H1 (cell line): ENCODE results near the gene PRR14L. TPM values are rescaled to one million over a fixed set of nuclear protein-coding genes. Genes with fewer than 3 reads are reported as not detected.

Experiments
- CTCF ChIA-PET: fragments of 300-600 bp; sonication (Branson Sonifier 250); formaldehyde crosslinking; loops from one replicate; lab custom pipeline; 2021; ENCODE audit not compliant: partially characterized antibody; lab: Charles Lee
- POLR2A ChIA-PET: fragments of 300-600 bp; sonication (Branson Sonifier 250); formaldehyde crosslinking; loops from one replicate; lab custom pipeline; 2021; ENCODE audit warnings: inconsistent platforms; ENCODE audit not compliant: partially characterized antibody; lab: Charles Lee
- DNase-seq, 2 experiments: peaks; one replicate each; pipeline versions ENCODE4 v3.0.0 to v3.0.0-alpha.2; 2010 to 2022; ENCODE audit warnings: low spot score in 2 of 2, low read depth in 1 of 2, mixed read lengths in 1 of 2
- FAIRE-seq: peaks from 2 replicates; lab custom pipeline; 2011; peaks lifted over from hg19 to GRCh38; lab: Jason Lieb, UNC
- H2AFZ ChIP-seq: 2 replicates; pipeline ENCODE4 v1.8.1; 2012; ENCODE audit warnings: low read length, inconsistent platforms
- H2AK5ac ChIP-seq: 2 replicates; pipeline ENCODE4 v1.6.1; 2013; ENCODE audit warnings: low read depth, low read length
- H2BK120ac ChIP-seq: replicated peaks from 2 replicates; pipeline ENCODE3; 2013; ENCODE audit warnings: low read depth, low read length, inconsistent platforms
- H2BK12ac ChIP-seq: 2 replicates; pipeline ENCODE4 v1.6.1; 2013; ENCODE audit warnings: low read depth, low read length
- H2BK15ac ChIP-seq: 2 replicates; pipeline ENCODE4 v1.6.1; 2013; ENCODE audit warnings: low read length
- H2BK20ac ChIP-seq: 2 replicates; pipeline ENCODE4 v1.6.1; 2013; ENCODE audit warnings: low read length
- H2BK5ac ChIP-seq: 2 replicates; pipeline ENCODE4 v1.6.1; 2013; ENCODE audit warnings: low read depth, low read length
- H3K14ac ChIP-seq: 2 replicates; pipeline ENCODE4 v1.6.1; 2013; ENCODE audit warnings: inconsistent platforms; ENCODE audit not compliant: insufficient read length
- H3K18ac ChIP-seq: 2 replicates; pipeline ENCODE4 v1.6.1; 2013; ENCODE audit warnings: low read length; ENCODE audit errors: extremely low read depth
- H3K23ac ChIP-seq: 2 replicates; pipeline ENCODE4 v1.6.1; 2013; ENCODE audit warnings: inconsistent platforms; ENCODE audit not compliant: insufficient read length
- H3K23me2 ChIP-seq: 2 replicates; pipeline ENCODE4 v1.6.1; 2013; ENCODE audit warnings: low read depth, low read length
- H3K27ac ChIP-seq: 2 replicates; pipeline ENCODE4 v1.6.1; 2011; ENCODE audit warnings: low read depth, low read length, inconsistent platforms
- H3K27me3 ChIP-seq, 4 experiments: replicated peaks in 1 of 4; 1 replicate in 1 of 4; 2 replicates in 3 of 4; pipeline versions ENCODE4 v1.6.1 to v1.8.1; 2011 to 2013; ENCODE audit warnings: low read length in 3 of 4, mild to moderate bottlenecking in 3 of 4, inconsistent platforms in 2 of 4, mixed read lengths in 2 of 4, moderate library complexity in 1 of 4; ENCODE audit not compliant: control insufficient read depth in 3 of 4, insufficient read depth in 3 of 4; ENCODE audit errors: extremely low read depth in 1 of 4
- H3K36me3 ChIP-seq, 4 experiments: 2 replicates each; pipeline versions ENCODE4 v1.6.1 to v1.8.1; 2011 to 2013; ENCODE audit warnings: mild to moderate bottlenecking in 4 of 4, low read length in 3 of 4, moderate library complexity in 2 of 4, control low read depth in 1 of 4, inconsistent platforms in 1 of 4; ENCODE audit not compliant: insufficient read depth in 4 of 4, control insufficient read depth in 2 of 4
- H3K4ac ChIP-seq: replicated peaks from 2 replicates; pipeline ENCODE3; 2013; ENCODE audit warnings: low read length, low read depth, mixed read lengths, inconsistent platforms; ENCODE audit not compliant: insufficient read length
- H3K4me1 ChIP-seq, 4 experiments: replicated peaks in 1 of 4; 1 replicate in 1 of 4; 2 replicates in 3 of 4; pipeline versions ENCODE4 v1.6.1 to v1.8.1; 2011 to 2013; ENCODE audit warnings: low read length in 3 of 4, inconsistent platforms in 2 of 4, mixed read lengths in 1 of 4; ENCODE audit not compliant: insufficient read depth in 4 of 4, control insufficient read depth in 3 of 4
- H3K4me2 ChIP-seq, 2 experiments: 2 replicates each; pipeline versions ENCODE4 v1.6.1 to v1.8.1; 2011 to 2013; ENCODE audit warnings: low read depth in 2 of 2, low read length in 2 of 2, control low read depth in 1 of 2, inconsistent platforms in 1 of 2, mild to moderate bottlenecking in 1 of 2; ENCODE audit not compliant: insufficient read depth in 1 of 2
- H3K4me3 ChIP-seq, 4 experiments: fragments of 200-600, 300-600 bp in 1 of 4; sonication (generic), shearing (Covaris generic), sonication (Bioruptor Twin) in 1 of 4; 2 replicates each; pipeline versions ENCODE4 v1.5.1 to v1.8.1; 2011 to 2016; ENCODE audit warnings: low read length in 4 of 4, low read depth in 3 of 4, control low read depth in 2 of 4, inconsistent platforms in 2 of 4, mild to moderate bottlenecking in 2 of 4, mixed read lengths in 1 of 4, moderate library complexity in 1 of 4; ENCODE audit not compliant: insufficient read depth in 2 of 4; ENCODE audit errors: extremely low read depth in 1 of 4
- H3K56ac ChIP-seq: replicated peaks from 2 replicates; pipeline ENCODE3; 2013; ENCODE audit warnings: low read depth, mild to moderate bottlenecking, mixed read lengths, low read length, inconsistent platforms; ENCODE audit not compliant: insufficient read length
- H3K79me1 ChIP-seq: 2 replicates; pipeline ENCODE4 v1.6.1; 2013; ENCODE audit warnings: low read depth, low read length, control low read depth
- H3K79me2 ChIP-seq, 2 experiments: 2 replicates each; pipeline versions ENCODE4 v1.6.1 to v1.8.1; 2012 to 2013; ENCODE audit warnings: low read length in 2 of 2, mild to moderate bottlenecking in 2 of 2, inconsistent platforms in 1 of 2; ENCODE audit not compliant: insufficient read depth in 2 of 2, control insufficient read depth in 1 of 2
- H3K9ac ChIP-seq, 4 experiments: replicated peaks in 1 of 4; 1 replicate in 1 of 4; 2 replicates in 3 of 4; pipeline versions ENCODE4 v1.6.1 to v1.8.1; 2011 to 2013; ENCODE audit warnings: low read depth in 3 of 4, low read length in 3 of 4, control low read depth in 2 of 4, mild to moderate bottlenecking in 2 of 4, moderate library complexity in 2 of 4, inconsistent platforms in 1 of 4; ENCODE audit errors: extremely low read depth in 1 of 4
- H3K9me3 ChIP-seq, 2 experiments: 2 replicates each; pipeline versions ENCODE4 v1.6.1 to v1.8.1; 2012 to 2013; ENCODE audit warnings: mild to moderate bottlenecking in 2 of 2, moderate library complexity in 2 of 2, control low read depth in 1 of 2, inconsistent platforms in 1 of 2, low read depth in 1 of 2, low read length in 1 of 2, mixed read lengths in 1 of 2; ENCODE audit not compliant: insufficient read depth in 2 of 2
- H4K20me1 ChIP-seq, 2 experiments: replicated peaks in 1 of 2; 2 replicates each; pipeline versions ENCODE3 to v1.8.1; 2011 to 2013; ENCODE audit warnings: inconsistent platforms in 2 of 2, low read length in 2 of 2, mild to moderate bottlenecking in 1 of 2; ENCODE audit not compliant: insufficient read depth in 2 of 2, control insufficient read depth in 1 of 2
- H4K5ac ChIP-seq: 2 replicates; pipeline ENCODE4 v1.6.1; 2013; ENCODE audit warnings: low read length, low read depth, mixed read lengths, inconsistent platforms; ENCODE audit not compliant: insufficient read length
- H4K8ac ChIP-seq: 2 replicates; pipeline ENCODE4 v1.8.0; 2013; ENCODE audit warnings: mild to moderate bottlenecking, moderate library complexity, low read length, inconsistent platforms; ENCODE audit not compliant: insufficient read depth; ENCODE audit errors: extremely low read depth
- H4K91ac ChIP-seq: replicated peaks from 2 replicates; pipeline ENCODE3; 2013; ENCODE audit warnings: low read length, mixed read lengths, inconsistent platforms; ENCODE audit not compliant: insufficient read length
- ATF3 ChIP-seq: IDR thresholded peaks from 2 replicates; pipeline ENCODE4 v1.6.1; 2011; ENCODE audit warnings: low read depth, mild to moderate bottlenecking, low read length; ENCODE audit not compliant: insufficient read depth
- BRCA1 ChIP-seq: IDR thresholded peaks from 2 replicates; pipeline ENCODE4 v1.6.1; 2012; ENCODE audit warnings: low read depth, low read length, improper control_type of control experiment
- CBX5 ChIP-seq: fragments of 300-800, 300-1000 bp; sonication (generic); IDR thresholded peaks from 2 replicates; pipeline ENCODE4 v1.7.1; 2016; ENCODE audit warnings: antibody characterized with exemption, low read length, low read depth
- CHD1 ChIP-seq: IDR thresholded peaks from 2 replicates; pipeline ENCODE4 v1.6.1; 2012; ENCODE audit warnings: low read depth, low read length, improper control_type of control experiment
- EZH2 ChIP-seq: fragments of 200-600 bp; sonication (generic); IDR thresholded peaks from 2 replicates; pipeline ENCODE4 v1.7.1; 2012; ENCODE audit warnings: low read depth, mild to moderate bottlenecking, moderate library complexity, low read length, inconsistent platforms; ENCODE audit not compliant: severe bottlenecking
- HDAC6 ChIP-seq: IDR thresholded peaks from one replicate; pipeline ENCODE4 v1.7.1; 2012; ENCODE audit warnings: low read depth, mild to moderate bottlenecking, inconsistent platforms, low read length, moderate library complexity
- MAFK ChIP-seq: IDR thresholded peaks from 2 replicates; pipeline ENCODE4 v1.6.1; 2012; ENCODE audit warnings: low read depth, mild to moderate bottlenecking, improper control_type of control experiment, low read length
- RXRA ChIP-seq: IDR thresholded peaks from 2 replicates; pipeline ENCODE4 v1.6.1; 2011; ENCODE audit warnings: low read depth, mild to moderate bottlenecking, low read length, moderate library complexity; ENCODE audit not compliant: insufficient read depth
- WGBS, 2 experiments: shearing (Covaris generic) in 1 of 2; methylation state at CpG; one replicate each; pipeline versions ENCODE4 v1.1.6 to v1.1.7; 2013 to 2015; ENCODE audit warnings: low lambda C conversion rate in 2 of 2, mixed read lengths in 2 of 2, inconsistent platforms in 1 of 2, low coverage in 1 of 2, missing lambda C conversion rate in 1 of 2; ENCODE audit not compliant: insufficient replicate concordance in 2 of 2, insufficient coverage in 1 of 2, insufficient read length in 1 of 2; ENCODE audit errors: extremely low coverage in 1 of 2, missing lambda C conversion rate in 1 of 2; 5-methylcytosine and 5-hydroxymethylcytosine counted together
- long read RNA-seq, 2 experiments: library from RNA in 1 of 2; library from capped mRNA in 1 of 2; stranded (forward); transcript quantifications; one replicate each; pipeline ENCODE4 v2.0.0, GENCODE V29; 2021; ENCODE audit warnings: inconsistent platforms in 1 of 2
- polyA minus RNA-seq, 3 experiments: library from RNA; depleted of rRNA, polyadenylated mRNA; stranded (reverse); fragments of >200 nt; gene quantifications; 1 replicate in 2 of 3; 2 replicates in 1 of 3; pipeline ENCODE4 v1.2.3, GENCODE V29; 2011
- polyA plus RNA-seq, 7 experiments: library from polyadenylated mRNA; depleted of rRNA in 3 of 7; stranded (reverse) in 5 of 7; unstranded in 2 of 7; fragments of >200 nt in 5 of 7; fragments of 200-250 nt in 2 of 7; gene quantifications; 1 replicate in 5 of 7; 2 replicates in 1 of 7; 4 replicates in 1 of 7; pipeline versions ENCODE4 v1.2.1 to v1.2.3, GENCODE V29; 2011 to 2013; ENCODE audit warnings: missing spikeins in 2 of 7, mixed read lengths in 2 of 7
- total RNA-seq: library from RNA; stranded (reverse); fragmentation: NEBNext Ultra II Directional; extraction: Animal tissue kit (Norgen Biotek cat#: 25700); gene quantifications from 2 replicates; pipeline ENCODE4 v1.2.1, GENCODE V29; 2021

Gene PRR14L
- total RNA-seq (98.6 and 110 TPM in 2 replicates), polyA plus RNA-seq (2011; rRNA removed) (25.5 and 26.5 TPM in 2 replicates), polyA minus RNA-seq (2011; rRNA and poly(A)+ RNA removed) (208 TPM in 2 replicates)
- 20.6 TPM for polyA plus RNA-seq (2011; cell fraction: cytosol; rRNA removed)
- 40.3 TPM for polyA plus RNA-seq (2011; cell fraction: nucleus; rRNA removed)
- polyA plus RNA-seq (2012, experiment 1 of 2): 23.2 to 38.5 TPM (median 28.6 TPM) in 4 replicates
- 2.4 TPM for polyA plus RNA-seq (2012, experiment 2 of 2)
- 22.7 TPM for polyA plus RNA-seq (2013, experiment 1 of 2)
- polyA plus RNA-seq (2013, experiment 2 of 2): 21.6 TPM
- 59.5 TPM for polyA minus RNA-seq (2011; cell fraction: cytosol; rRNA and poly(A)+ RNA removed)
- 152 TPM for polyA minus RNA-seq (2011; cell fraction: nucleus; rRNA and poly(A)+ RNA removed)
- long read RNA-seq, experiment 1, partial matches to known transcripts: 3 of 22 reads
- long read RNA-seq, experiment 1, other reads (novel, unspliced or antisense): 19 of 22 reads
- long read RNA-seq, experiment 2, partial matches to known transcripts: 5 of 9 reads
- long read RNA-seq, experiment 2, other reads (novel, unspliced or antisense): 4 of 9 reads

GRCh38 chr22:31749636-31750364 is at the start of gene PRR14L:
Gene PRR14L, minus strand, starts transcription at chr22:31750132. Its CDS starts 11,272 bp downstream, at chr22:31738860.
- peak within 1 kb of the TSS; percentile 90 to 97 (median 93) for H3K9ac ChIP-seq
- H3K23ac ChIP-seq: no peak within 1 kb of the TSS
- POLR2A ChIA-PET: interaction anchor here (0.6 to 1.7 kb wide), 6 partner anchors 9 to 412 kb away, joined by 3 to 5 read pairs (median 4); no protein-coding TSS in a partner anchor
- peak within 1 kb of the TSS; percentile 85; the same call in 1 of the 2 replicates for H2BK15ac ChIP-seq
- H2BK20ac ChIP-seq: no peak within 1 kb of the TSS
- H3K4me3 ChIP-seq: peak within 1 kb of the TSS; percentile 85 to 98 (median 92)
- H2BK5ac ChIP-seq: peak within 1 kb of the TSS; percentile 67
- peaks cover 0 to 7% (median under 1%) of the 10 kb centered on the region in 4 experiments; a peak in 3 of 8 replicates for H3K36me3 ChIP-seq
- no peak for FAIRE-seq
- H3K4me2 ChIP-seq: peak within 1 kb of the TSS; percentile 83 to 99
- CTCF ChIA-PET: interaction anchor here (0.8 to 4.1 kb wide), 4 partner anchors 21 to 221 kb away, joined by 3 to 13 read pairs (median 7); no protein-coding TSS in a partner anchor
- 2% methylated on average over 49 of the region's 62 CpGs; no CpG with 5 or more reads in 1 of the 2 experiments for WGBS, 2 experiments
- H4K91ac ChIP-seq: peak within 1 kb of the TSS; percentile 2
- H3K79me2 ChIP-seq: peaks cover 7 to 49% of the 10 kb centered on the region in 2 experiments
- DNase-seq: peak; percentile 87 to 100
- H3K18ac ChIP-seq: peak within 1 kb of the TSS; percentile 89
- H2AFZ ChIP-seq: peak within 1 kb of the TSS; percentile 47; the same call in 1 of the 2 replicates
- H3K9me3 ChIP-seq: no peaks in the 10 kb centered on the region
- no peaks in the 10 kb centered on the region for H4K20me1 ChIP-seq
- H3K79me1 ChIP-seq: peaks cover 5% of the 10 kb centered on the region
- no peak within 1 kb of the TSS for H2BK120ac ChIP-seq
- H2BK12ac ChIP-seq: peak within 1 kb of the TSS; percentile 92; the same call in 1 of the 2 replicates
- no peaks in the 10 kb centered on the region for H3K27me3 ChIP-seq
- peak within 1 kb of the TSS; percentile 81 for H3K27ac ChIP-seq
- H3K23me2 ChIP-seq: peaks cover 14% of the 10 kb centered on the region; the same call in 1 of the 2 replicates
- peak within 1 kb of the TSS; percentile 40 for H4K5ac ChIP-seq
- peak within 1 kb of the TSS; percentile 9 for H3K56ac ChIP-seq
- no peak within 1 kb of the TSS for H2AK5ac ChIP-seq
- H3K4ac ChIP-seq: peak within 1 kb of the TSS; percentile 4
- H3K14ac ChIP-seq: peak within 1 kb of the TSS; percentile 6
- H4K8ac ChIP-seq: peak within 1 kb of the TSS; percentile 91; the same call in 1 of the 2 replicates
- peaks cover 5 to 16% (median 12%) of the 10 kb centered on the region in 4 experiments for H3K4me1 ChIP-seq
- TF ChIP-seq HDAC6 (no peak), CHD1 (no peak), CBX5 (no peak), RXRA (no peak), EZH2 (no peak), MAFK (no peak), ATF3 (no peak), BRCA1 (no peak)
